Left ventricle myocardium inferior (tissue), 1 donor: Measurements from ENCODE around the gene COL19A1. TPM values are rescaled to one million over a fixed set of nuclear protein-coding genes. Genes with fewer than 3 reads are reported as not detected.

Experiments used
- DNase-seq: peaks from one replicate; pipeline ENCODE4 v3.0.0-alpha.2; 2020
- H3K27ac ChIP-seq: fragments of 200-600 bp; replicated peaks from 2 replicates; pipeline ENCODE4 v1.8.0; 2021
- H3K27me3 ChIP-seq: fragments of 200-600 bp; 2 replicates; pipeline ENCODE4 v1.8.0; 2021; ENCODE audit warnings: low read depth
- H3K36me3 ChIP-seq: fragments of 200-600 bp; 2 replicates; pipeline ENCODE4 v1.8.0; 2021
- H3K4me1 ChIP-seq: fragments of 200-600 bp; 2 replicates; pipeline ENCODE4 v1.8.0; 2021
- H3K4me3 ChIP-seq: fragments of 200-600 bp; 2 replicates; pipeline ENCODE4 v1.8.0; 2021; ENCODE audit warnings: mild to moderate bottlenecking, moderate library complexity
- H3K9me3 ChIP-seq: fragments of 200-600 bp; replicated peaks from 2 replicates; pipeline ENCODE4 v1.8.0; 2021
- CTCF ChIP-seq: fragments of 200-600 bp; IDR thresholded peaks from 2 replicates; pipeline ENCODE4 v1.8.0; 2021; ENCODE audit warnings: antibody characterized with exemption, mild to moderate bottlenecking, borderline replicate concordance
- intact Hi-C: fragments of 100-400 bp; cut with micrococcal nuclease; formaldehyde crosslinking; loops from one replicate; pipeline ENCODE4 v1.11.0; 2022
- total RNA-seq: library from RNA; stranded (reverse); fragmentation: NEBNext Ultra II Directional; extraction: Animal tissue kit (Norgen Biotek cat#: 25700); gene quantifications from one replicate; pipeline ENCODE4 v1.2.1, GENCODE V29; 2021
- donor health status: DM: no; HTN: yes; CAD: no; lungs with severe emphysema.

Gene COL19A1
- total RNA-seq, 1 donor from 2014 or later = 1.9 TPM

DNA sequence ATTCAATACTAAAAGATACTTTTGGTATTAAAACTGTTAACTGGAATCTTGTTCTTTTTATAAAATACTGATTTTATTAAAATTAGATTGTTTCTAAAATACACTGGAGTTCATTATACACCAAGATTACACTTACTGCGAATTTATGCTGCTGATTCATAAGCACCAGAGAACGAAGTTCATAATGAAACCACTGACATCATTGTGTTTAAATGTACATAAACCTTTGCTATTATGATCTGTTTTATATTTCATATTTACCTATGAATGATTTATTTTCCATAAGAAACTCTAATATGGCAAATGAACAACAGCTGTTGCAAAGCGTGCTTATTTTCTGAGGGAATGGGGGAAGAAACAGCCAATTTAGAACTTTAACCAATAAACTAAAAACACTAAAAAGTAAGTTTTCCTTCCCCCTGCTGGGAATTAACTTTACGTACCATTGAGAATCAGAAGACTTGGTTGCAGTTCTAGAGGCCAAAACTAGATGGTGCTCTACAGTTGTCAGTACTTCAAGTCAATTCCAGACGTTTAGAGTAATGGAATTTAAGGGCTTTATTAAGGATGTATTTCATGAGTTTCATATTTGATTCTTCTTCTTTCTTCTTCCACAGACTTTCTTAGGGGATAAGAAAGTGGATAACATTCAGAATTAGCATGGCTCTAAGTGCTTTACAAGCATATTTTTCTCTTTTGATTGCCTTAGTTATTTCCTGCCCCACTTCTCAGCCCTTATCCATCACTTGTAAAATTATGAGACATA is 30.8 kb upstream of the COL19A1 start:
- DNase-seq = no peak

DNA sequence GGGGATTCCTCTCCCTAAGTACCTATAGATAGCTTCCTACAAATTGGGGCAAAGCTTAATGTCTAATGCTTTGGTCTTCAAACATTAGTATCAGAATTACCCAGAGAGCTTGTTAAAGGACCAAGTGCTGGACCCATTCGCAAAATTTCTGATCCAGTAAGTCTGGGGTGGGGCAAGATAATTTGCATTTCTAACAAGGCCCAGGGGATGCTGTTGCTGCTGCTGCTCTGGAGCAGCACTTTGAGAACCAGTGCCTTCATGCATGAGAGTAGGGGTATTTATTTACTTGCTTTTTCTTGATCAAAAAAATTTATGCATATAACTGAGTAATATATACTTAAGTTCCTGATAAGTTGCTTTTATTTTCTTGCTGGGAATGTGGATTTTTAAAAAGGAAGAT is 24.5 kb upstream of the COL19A1 start:
- TF ChIP-seq CTCF = no peak
- H3K27me3 ChIP-seq = peaks cover 9% of the 10 kb centered on the region
- intact Hi-C loops = no loop called here
- H3K4me1 ChIP-seq = peaks cover 3% of the 10 kb centered on the region
- DNase-seq = no peak
- H3K9me3 ChIP-seq = no peaks in the 10 kb centered on the region
- no peak overlapping the region for H3K27ac ChIP-seq
- H3K36me3 ChIP-seq = no peaks in the 10 kb centered on the region
- no peak overlapping the region for H3K4me3 ChIP-seq

More for the DNA sequence above, 30.8 kb upstream of the COL19A1 start:
- intact Hi-C loops = loop anchor here (5.0 kb wide), 1 partner anchor 272 kb away; no protein-coding TSS in a partner anchor
- no peaks in the 10 kb centered on the region for H3K9me3 ChIP-seq
- TF ChIP-seq CTCF = peak; percentile 85
- no peak overlapping the region for H3K4me3 ChIP-seq
- no peak overlapping the region for H3K27ac ChIP-seq
- H3K27me3 ChIP-seq = no peaks in the 10 kb centered on the region
- no peaks in the 10 kb centered on the region for H3K36me3 ChIP-seq
- H3K4me1 ChIP-seq = no peaks in the 10 kb centered on the region

DNA sequence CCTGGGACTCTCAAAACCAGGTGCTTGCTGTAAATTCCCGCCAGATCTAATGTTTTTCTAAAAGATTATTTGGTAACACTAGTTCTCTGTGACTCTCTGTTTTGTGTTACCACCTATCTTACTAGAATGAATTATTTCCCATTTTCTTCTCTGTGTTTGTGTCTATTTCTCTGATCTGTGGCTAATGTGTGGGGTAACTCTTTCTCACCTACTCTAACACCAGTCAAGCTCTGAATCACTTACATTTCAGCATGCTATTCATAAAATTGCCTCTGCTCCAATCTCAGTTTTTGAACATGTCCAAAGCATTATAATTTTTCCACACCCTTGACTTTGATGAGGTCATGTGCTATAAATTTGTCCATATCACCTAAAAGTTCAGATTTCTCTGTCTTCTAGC is 23.2 kb upstream of the COL19A1 start:
- Histone ChIP-seq H3K27ac (no peak overlapping the region), H3K9me3 (no peaks in the 10 kb centered on the region), H3K27me3 (peaks cover 9% of the 10 kb centered on the region), H3K4me3 (no peak overlapping the region), H3K4me1 (peaks cover 7% of the 10 kb centered on the region), H3K36me3 (no peaks in the 10 kb centered on the region)
- TF ChIP-seq CTCF = no peak
- DNase-seq = no peak
- intact Hi-C loops = no loop called here

- H3K4me1 ChIP-seq = peaks cover 7% of the 10 kb centered on the region
- H3K9me3 ChIP-seq = no peaks in the 10 kb centered on the region
- no peak overlapping the region for H3K27ac ChIP-seq
- TF ChIP-seq CTCF = no peak
- no peak overlapping the region for H3K4me3 ChIP-seq
- peaks cover 9% of the 10 kb centered on the region for H3K27me3 ChIP-seq
- intact Hi-C loops = no loop called here
- no peak for DNase-seq
- no peaks in the 10 kb centered on the region for H3K36me3 ChIP-seq
These were observed 20.0 kb upstream of the COL19A1 start for GRCh38 chr6:69846312-69846711.

DNA sequence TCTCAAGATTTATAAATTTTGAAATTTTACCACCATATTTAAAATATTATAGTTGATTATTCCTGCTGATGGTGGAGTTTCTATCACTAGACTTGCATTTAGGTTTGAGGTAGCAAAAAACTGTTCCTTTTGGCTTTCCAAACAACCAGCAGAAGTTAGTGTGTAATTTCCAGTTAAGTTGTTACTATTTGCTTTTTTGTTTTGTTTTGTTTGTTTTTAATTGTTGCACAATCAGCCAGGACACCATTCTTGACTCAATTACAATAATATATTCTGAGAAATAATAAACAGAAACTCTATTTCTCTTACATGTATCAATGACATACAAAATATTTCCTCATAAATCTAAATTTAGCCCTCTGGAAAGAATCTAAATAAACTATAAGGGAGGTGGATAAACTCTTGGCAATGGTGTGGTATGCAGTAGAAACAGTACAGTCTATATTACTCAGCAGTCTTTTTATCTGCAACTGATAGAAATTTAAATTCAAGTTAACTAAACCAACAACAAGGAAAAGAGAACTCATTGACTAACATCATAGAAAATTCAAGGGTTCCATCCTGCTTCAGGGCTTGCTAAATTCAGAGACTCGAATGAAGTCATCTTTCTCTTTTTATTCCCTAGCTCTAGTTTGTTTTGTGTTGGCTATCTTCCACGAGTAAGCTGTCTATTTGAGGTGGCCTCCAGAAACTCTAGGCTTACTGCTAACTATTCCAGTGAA is 19.4 kb upstream of the COL19A1 start:
- Histone ChIP-seq H3K4me1 (peaks cover 7% of the 10 kb centered on the region), H3K27ac (no peak overlapping the region), H3K9me3 (no peaks in the 10 kb centered on the region), H3K4me3 (no peak overlapping the region), H3K27me3 (peaks cover 9% of the 10 kb centered on the region), H3K36me3 (no peaks in the 10 kb centered on the region)
- intact Hi-C loops = no loop called here
- no peak for DNase-seq
- TF ChIP-seq CTCF = no peak
